ENCODE results near the gene GALNT2. TPM values are rescaled to one million over a fixed set of nuclear protein-coding genes. Genes with fewer than 3 reads are reported as not detected.
A peak's percentile ranks its signal among the peaks of the same experiment; 100 is the strongest.

GALNT2 gene
- total and polyA plus RNA-seq, 2 experiments from 2014 or later = 17.8 to 48.3 TPM

- no peaks in the 10 kb centered on the region for H3K9me3 Mint-ChIP-seq
These were observed 130.9 kb downstream of the GALNT2 start for GRCh38 chr1:230197644-230198567.

More at GRCh38 chr1:230197644-230198567, 130.9 kb downstream of the GALNT2 start:
- no peaks in the 10 kb centered on the region for H3K9me2 ChIP-seq (ENCODE audit: insufficient read depth)
- TF ChIP-seq CREB1 (CRISPR knock-in tag; IDR thresholded peaks at IDR 0.05; ENCODE audit: low read depth) (no peak), JUNB (IDR thresholded peaks at IDR 0.05; ENCODE audit: unreplicated experiment) (no peak), EZH2phosphoT487 (IDR thresholded peaks at IDR 0.05; ENCODE audit: unreplicated experiment) (no peak), ZNF331 (CRISPR knock-in tag; IDR thresholded peaks at IDR 0.05; ENCODE audit: low read depth) (no peak), NANOG (IDR thresholded peaks at IDR 0.05; ENCODE audit: borderline replicate concordance) (no peak), EZH2 (IDR thresholded peaks at IDR 0.05; ENCODE audit: low read depth, unreplicated experiment) (no peak), REST (IDR thresholded peaks at IDR 0.05; ENCODE audit: unreplicated experiment) (no peak)
- TF ChIP-seq, protein P1, sequence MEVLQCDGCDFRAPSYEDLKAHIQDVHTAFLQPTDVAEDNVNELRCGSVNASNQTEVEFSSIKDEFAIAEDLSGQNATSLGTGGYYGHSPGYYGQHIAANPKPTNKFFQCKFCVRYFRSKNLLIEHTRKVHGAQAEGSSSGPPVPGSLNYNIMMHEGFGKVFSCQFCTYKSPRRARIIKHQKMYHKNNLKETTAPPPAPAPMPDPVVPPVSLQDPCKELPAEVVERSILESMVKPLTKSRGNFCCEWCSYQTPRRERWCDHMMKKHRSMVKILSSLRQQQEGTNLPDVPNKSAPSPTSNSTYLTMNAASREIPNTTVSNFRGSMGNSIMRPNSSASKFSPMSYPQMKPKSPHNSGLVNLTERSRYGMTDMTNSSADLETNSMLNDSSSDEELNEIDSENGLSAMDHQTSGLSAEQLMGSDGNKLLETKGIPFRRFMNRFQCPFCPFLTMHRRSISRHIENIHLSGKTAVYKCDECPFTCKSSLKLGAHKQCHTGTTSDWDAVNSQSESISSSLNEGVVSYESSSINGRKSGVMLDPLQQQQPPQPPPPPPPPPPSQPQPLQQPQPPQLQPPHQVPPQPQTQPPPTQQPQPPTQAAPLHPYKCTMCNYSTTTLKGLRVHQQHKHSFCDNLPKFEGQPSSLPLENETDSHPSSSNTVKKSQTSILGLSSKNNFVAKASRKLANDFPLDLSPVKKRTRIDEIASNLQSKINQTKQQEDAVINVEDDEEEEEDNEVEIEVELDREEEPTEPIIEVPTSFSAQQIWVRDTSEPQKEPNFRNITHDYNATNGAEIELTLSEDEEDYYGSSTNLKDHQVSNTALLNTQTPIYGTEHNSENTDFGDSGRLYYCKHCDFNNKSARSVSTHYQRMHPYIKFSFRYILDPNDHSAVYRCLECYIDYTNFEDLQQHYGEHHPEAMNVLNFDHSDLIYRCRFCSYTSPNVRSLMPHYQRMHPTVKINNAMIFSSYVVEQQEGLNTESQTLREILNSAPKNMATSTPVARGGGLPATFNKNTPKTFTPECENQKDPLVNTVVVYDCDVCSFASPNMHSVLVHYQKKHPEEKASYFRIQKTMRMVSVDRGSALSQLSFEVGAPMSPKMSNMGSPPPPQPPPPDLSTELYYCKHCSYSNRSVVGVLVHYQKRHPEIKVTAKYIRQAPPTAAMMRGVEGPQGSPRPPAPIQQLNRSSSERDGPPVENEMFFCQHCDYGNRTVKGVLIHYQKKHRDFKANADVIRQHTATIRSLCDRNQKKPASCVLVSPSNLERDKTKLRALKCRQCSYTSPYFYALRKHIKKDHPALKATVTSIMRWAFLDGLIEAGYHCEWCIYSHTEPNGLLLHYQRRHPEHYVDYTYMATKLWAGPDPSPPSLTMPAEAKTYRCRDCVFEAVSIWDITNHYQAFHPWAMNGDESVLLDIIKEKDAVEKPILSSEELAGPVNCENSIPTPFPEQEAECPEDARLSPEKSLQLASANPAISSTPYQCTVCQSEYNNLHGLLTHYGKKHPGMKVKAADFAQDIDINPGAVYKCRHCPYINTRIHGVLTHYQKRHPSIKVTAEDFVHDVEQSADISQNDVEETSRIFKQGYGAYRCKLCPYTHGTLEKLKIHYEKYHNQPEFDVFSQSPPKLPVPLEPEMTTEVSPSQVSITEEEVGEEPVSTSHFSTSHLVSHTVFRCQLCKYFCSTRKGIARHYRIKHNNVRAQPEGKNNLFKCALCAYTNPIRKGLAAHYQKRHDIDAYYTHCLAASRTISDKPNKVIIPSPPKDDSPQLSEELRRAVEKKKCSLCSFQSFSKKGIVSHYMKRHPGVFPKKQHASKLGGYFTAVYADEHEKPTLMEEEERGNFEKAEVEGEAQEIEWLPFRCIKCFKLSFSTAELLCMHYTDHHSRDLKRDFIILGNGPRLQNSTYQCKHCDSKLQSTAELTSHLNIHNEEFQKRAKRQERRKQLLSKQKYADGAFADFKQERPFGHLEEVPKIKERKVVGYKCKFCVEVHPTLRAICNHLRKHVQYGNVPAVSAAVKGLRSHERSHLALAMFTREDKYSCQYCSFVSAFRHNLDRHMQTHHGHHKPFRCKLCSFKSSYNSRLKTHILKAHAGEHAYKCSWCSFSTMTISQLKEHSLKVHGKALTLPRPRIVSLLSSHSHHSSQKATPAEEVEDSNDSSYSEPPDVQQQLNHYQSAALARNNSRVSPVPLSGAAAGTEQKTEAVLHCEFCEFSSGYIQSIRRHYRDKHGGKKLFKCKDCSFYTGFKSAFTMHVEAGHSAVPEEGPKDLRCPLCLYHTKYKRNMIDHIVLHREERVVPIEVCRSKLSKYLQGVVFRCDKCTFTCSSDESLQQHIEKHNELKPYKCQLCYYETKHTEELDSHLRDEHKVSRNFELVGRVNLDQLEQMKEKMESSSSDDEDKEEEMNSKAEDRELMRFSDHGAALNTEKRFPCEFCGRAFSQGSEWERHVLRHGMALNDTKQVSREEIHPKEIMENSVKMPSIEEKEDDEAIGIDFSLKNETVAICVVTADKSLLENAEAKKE (CRISPR knock-in tag; IDR thresholded peaks at IDR 0.05) = no peak
- TF ChIP-seq, protein P2, sequence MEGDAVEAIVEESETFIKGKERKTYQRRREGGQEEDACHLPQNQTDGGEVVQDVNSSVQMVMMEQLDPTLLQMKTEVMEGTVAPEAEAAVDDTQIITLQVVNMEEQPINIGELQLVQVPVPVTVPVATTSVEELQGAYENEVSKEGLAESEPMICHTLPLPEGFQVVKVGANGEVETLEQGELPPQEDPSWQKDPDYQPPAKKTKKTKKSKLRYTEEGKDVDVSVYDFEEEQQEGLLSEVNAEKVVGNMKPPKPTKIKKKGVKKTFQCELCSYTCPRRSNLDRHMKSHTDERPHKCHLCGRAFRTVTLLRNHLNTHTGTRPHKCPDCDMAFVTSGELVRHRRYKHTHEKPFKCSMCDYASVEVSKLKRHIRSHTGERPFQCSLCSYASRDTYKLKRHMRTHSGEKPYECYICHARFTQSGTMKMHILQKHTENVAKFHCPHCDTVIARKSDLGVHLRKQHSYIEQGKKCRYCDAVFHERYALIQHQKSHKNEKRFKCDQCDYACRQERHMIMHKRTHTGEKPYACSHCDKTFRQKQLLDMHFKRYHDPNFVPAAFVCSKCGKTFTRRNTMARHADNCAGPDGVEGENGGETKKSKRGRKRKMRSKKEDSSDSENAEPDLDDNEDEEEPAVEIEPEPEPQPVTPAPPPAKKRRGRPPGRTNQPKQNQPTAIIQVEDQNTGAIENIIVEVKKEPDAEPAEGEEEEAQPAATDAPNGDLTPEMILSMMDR (conservative IDR thresholded peaks at IDR 0.05; ENCODE audit: low read depth in 2 of 2) = no peak
- TF ChIP-seq, protein P3, sequence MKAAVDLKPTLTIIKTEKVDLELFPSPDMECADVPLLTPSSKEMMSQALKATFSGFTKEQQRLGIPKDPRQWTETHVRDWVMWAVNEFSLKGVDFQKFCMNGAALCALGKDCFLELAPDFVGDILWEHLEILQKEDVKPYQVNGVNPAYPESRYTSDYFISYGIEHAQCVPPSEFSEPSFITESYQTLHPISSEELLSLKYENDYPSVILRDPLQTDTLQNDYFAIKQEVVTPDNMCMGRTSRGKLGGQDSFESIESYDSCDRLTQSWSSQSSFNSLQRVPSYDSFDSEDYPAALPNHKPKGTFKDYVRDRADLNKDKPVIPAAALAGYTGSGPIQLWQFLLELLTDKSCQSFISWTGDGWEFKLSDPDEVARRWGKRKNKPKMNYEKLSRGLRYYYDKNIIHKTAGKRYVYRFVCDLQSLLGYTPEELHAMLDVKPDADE (IDR thresholded peaks at IDR 0.05) = no peak
- DNase-seq (ENCODE audit: low spot score) (no peak), ATAC-seq (no peak)
- H2AFZ ChIP-seq = no peak overlapping the region
- H3K4me1 ChIP-seq (ENCODE audit: insufficient read depth) = no peaks in the 10 kb centered on the region
- no peak overlapping the region for H3K4me2 ChIP-seq
- H3K27ac Mint-ChIP-seq = peak overlapping the region; percentile 76
- H3F3A ChIP-seq (replicated peaks; ENCODE audit: low read depth) = no peaks in the 10 kb centered on the region
- H3K4me3 Mint-ChIP-seq = no peak overlapping the region
- H3K79me2 ChIP-seq (replicated peaks; ENCODE audit: insufficient read depth) = peaks cover 12% of the 10 kb centered on the region; the same call in 1 of the 2 replicates
- peaks cover 34% of the 10 kb centered on the region for H3K4me1 Mint-ChIP-seq
- no peaks in the 10 kb centered on the region for H3K27me3 Mint-ChIP-seq (ENCODE audit: insufficient read depth, low read depth, poor library complexity)
- no peaks in the 10 kb centered on the region for H3K36me3 ChIP-seq (ENCODE audit: insufficient read depth)
- no peak overlapping the region for H3K4me3 ChIP-seq
- peaks cover 4% of the 10 kb centered on the region; the same call in 1 of the 2 replicates for H4K20me1 ChIP-seq (replicated peaks; ENCODE audit: insufficient read depth)
- no peak overlapping the region for H3K27ac ChIP-seq (ENCODE audit: low read depth)
- H3K36me3 Mint-ChIP-seq (ENCODE audit: low read depth) = peaks cover 3% of the 10 kb centered on the region; the same call in 2 of the 3 replicates
- H3K27me3 ChIP-seq (ENCODE audit: insufficient read depth) = no peaks in the 10 kb centered on the region

Measured in GM23338 (cell line).